ENCODE measurements around the gene CLDN15.
"Not testable (repeated sequence)": the region's sequence is repeated elsewhere in the genome, so short reads cannot be mapped to it uniquely, and the experiment has no call there.

Gene CLDN15

GRCh38 chr7:101237206-101238067 lies at the start of gene CLDN15:
Gene CLDN15 (minus strand): TSS chr7:101237802. CDS start chr7:101237581, 221 bp downstream.
- peak; percentile 78 for DNase-seq

GRCh38 chr7:101287032-101287431 lies 49.4 kb upstream of the CLDN15 start:
- no peak for DNase-seq

GRCh38 chr7:101285880-101286279 lies 48.3 kb upstream of the CLDN15 start:
- not testable (repeated sequence) for DNase-seq

GRCh38 chr7:101285171-101285570 lies 47.6 kb upstream of the CLDN15 start:
- no peak for DNase-seq

- not testable (repeated sequence) for DNase-seq
Observed at GRCh38 chr7:101280912-101281311, 43.3 kb upstream of the CLDN15 start.

GRCh38 chr7:101278461-101279292 lies 41.1 kb upstream of the CLDN15 start:
- DNase-seq = no peak

GRCh38 chr7:101277155-101277554 lies 39.6 kb upstream of the CLDN15 start:
- no peak for DNase-seq

- no peak for DNase-seq
Observed at GRCh38 chr7:101273206-101273605, 35.6 kb upstream of the CLDN15 start.

- no peak for DNase-seq
Observed at GRCh38 chr7:101271021-101271420, 33.4 kb upstream of the CLDN15 start.

GRCh38 chr7:101269664-101270063 lies 32.1 kb upstream of the CLDN15 start:
- DNase-seq = no peak

GRCh38 chr7:101265622-101266516 lies 28.3 kb upstream of the CLDN15 start:
- no peak for DNase-seq

GRCh38 chr7:101264102-101264706 lies 26.6 kb upstream of the CLDN15 start:
- DNase-seq = not testable (repeated sequence)

GRCh38 chr7:101258243-101258731 lies 20.7 kb upstream of the CLDN15 start:
- DNase-seq = no peak

GRCh38 chr7:101255796-101256195 lies 18.2 kb upstream of the CLDN15 start:
- no peak for DNase-seq

- not testable (repeated sequence) for DNase-seq
Observed at GRCh38 chr7:101253199-101253598, 15.6 kb upstream of the CLDN15 start.

GRCh38 chr7:101251871-101252659 lies 14.5 kb upstream of the CLDN15 start:
- peak; percentile 98 for DNase-seq

GRCh38 chr7:101250324-101250723 lies 12.7 kb upstream of the CLDN15 start:
- DNase-seq = no peak

- no peak for DNase-seq
Observed at GRCh38 chr7:101248276-101248675, 10.7 kb upstream of the CLDN15 start.

- no peak for DNase-seq
Observed at GRCh38 chr7:101245147-101245668, 7.6 kb upstream of the CLDN15 start.

GRCh38 chr7:101244375-101245146 lies 7.0 kb upstream of the CLDN15 start, which contains the start of gene FIS1:
Gene FIS1 (minus strand): TSS chr7:101245081. CDS start chr7:101245004, 77 bp downstream.
- peak; percentile 95 for DNase-seq
